IMR-90 (cell line): Measurements from ENCODE around the gene LPGAT1. TPM values are rescaled to one million over a fixed set of nuclear protein-coding genes. Genes with fewer than 3 reads are reported as not detected.

ENCODE experiments used
- ATAC-seq: fragments of 200-7000 bp; cut with Tn5 transposase; 2 replicates; pipeline ENCODE4 v1.9.1; 2020; ENCODE audit warnings: low read depth, mild to moderate bottlenecking, moderate library complexity
- BruUV-seq: library from RNA; stranded (reverse); fragments of 400-500 nt; replicated peaks from 2 replicates; lab custom pipeline; 2021; lab: Mats Ljungman, UMichigan
- CTCF ChIA-PET: fragments of 300-600 bp; formaldehyde crosslinking; extraction: SDS; loops from one replicate; lab custom pipeline; 2021; ENCODE audit warnings: antibody characterized with exemption; lab: Yijun Ruan, JAX
- POLR2A ChIA-PET: fragments of 300-600 bp; sonication (Branson Sonifier 250); formaldehyde crosslinking; loops from one replicate; lab custom pipeline; 2022; ENCODE audit warnings: antibody characterized with exemption; ENCODE audit not compliant: unreplicated experiment; lab: Charles Lee
- DNase-seq: peaks from one replicate; pipeline ENCODE4 v3.0.0; 2013
- H2AFZ ChIP-seq: replicated peaks from 2 replicates; pipeline ENCODE3; 2013; ENCODE audit warnings: low read length, mild to moderate bottlenecking; ENCODE audit not compliant: poor library complexity
- H2AK5ac ChIP-seq: 2 replicates; pipeline ENCODE4 v1.6.1; 2013; ENCODE audit warnings: low read depth, low read length, inconsistent platforms
- H2AK9ac ChIP-seq: replicated peaks from 2 replicates; pipeline ENCODE3; 2013; ENCODE audit warnings: mild to moderate bottlenecking, low read depth, low read length, moderate library complexity; ENCODE audit not compliant: poor library complexity
- H2BK120ac ChIP-seq: 2 replicates; pipeline ENCODE4 v1.6.1; 2013; ENCODE audit warnings: low read depth, low read length, inconsistent platforms
- H2BK15ac ChIP-seq: 3 replicates; pipeline ENCODE4 v1.6.1; 2013; ENCODE audit warnings: low read depth, low read length, inconsistent platforms
- H2BK20ac ChIP-seq: 2 replicates; pipeline ENCODE4 v1.6.1; 2013; ENCODE audit warnings: low read depth, mild to moderate bottlenecking, inconsistent platforms, low read length, moderate library complexity
- H2BK5ac ChIP-seq: 2 replicates; pipeline ENCODE4 v1.6.1; 2013; ENCODE audit warnings: mild to moderate bottlenecking, low read depth, low read length, inconsistent platforms; ENCODE audit not compliant: poor library complexity, severe bottlenecking
- H3K14ac ChIP-seq: replicated peaks from 2 replicates; pipeline ENCODE4 v1.6.1; 2013; ENCODE audit warnings: low read depth, low read length, inconsistent platforms
- H3K18ac ChIP-seq: 2 replicates; pipeline ENCODE4 v1.6.1; 2013; ENCODE audit warnings: low read depth, low read length, control low read depth
- H3K23ac ChIP-seq: 2 replicates; pipeline ENCODE4 v1.6.1; 2013; ENCODE audit warnings: low read depth, low read length, inconsistent platforms
- H3K27ac ChIP-seq: 2 replicates; pipeline ENCODE4 v1.5.1; 2013; ENCODE audit warnings: mild to moderate bottlenecking, control low read depth, low read length; ENCODE audit not compliant: insufficient read depth
- H3K27me3 ChIP-seq: 2 replicates; pipeline ENCODE4 v1.6.1; 2013; ENCODE audit warnings: low read length; ENCODE audit not compliant: control insufficient read depth, insufficient read depth
- H3K36me3 ChIP-seq: 2 replicates; pipeline ENCODE4 v1.6.1; 2013; ENCODE audit warnings: low read length, mixed read lengths; ENCODE audit not compliant: control insufficient read depth, insufficient read depth
- H3K4ac ChIP-seq: 2 replicates; pipeline ENCODE4 v1.6.1; 2013; ENCODE audit warnings: low read depth, low read length, inconsistent platforms
- H3K4me1 ChIP-seq: 2 replicates; pipeline ENCODE4 v1.6.1; 2013; ENCODE audit warnings: low read length, mixed read lengths; ENCODE audit not compliant: control insufficient read depth, insufficient read depth
- H3K4me2 ChIP-seq: 2 replicates; pipeline ENCODE4 v1.6.1; 2013; ENCODE audit warnings: low read depth, mild to moderate bottlenecking, control low read depth, low read length, moderate library complexity
- H3K4me3 ChIP-seq: 2 replicates; pipeline ENCODE4 v1.5.1; 2013; ENCODE audit warnings: low read depth, mild to moderate bottlenecking, control low read depth, low read length, moderate library complexity; ENCODE audit not compliant: insufficient read depth
- H3K56ac ChIP-seq: 2 replicates; pipeline ENCODE4 v1.6.1; 2013; ENCODE audit warnings: low read length, inconsistent platforms; ENCODE audit not compliant: insufficient read depth; ENCODE audit errors: extremely low read depth
- H3K79me1 ChIP-seq, 2 experiments: 2 replicates each; pipeline ENCODE4 v1.6.1; 2013; ENCODE audit warnings: low read length in 2 of 2, inconsistent platforms in 1 of 2, low read depth in 1 of 2
- H3K9ac ChIP-seq: 2 replicates; pipeline ENCODE4 v1.6.1; 2013; ENCODE audit warnings: low read depth, low read length, control low read depth
- H3K9me1 ChIP-seq: 2 replicates; pipeline ENCODE4 v1.6.1; 2013; ENCODE audit warnings: low read length, inconsistent platforms; ENCODE audit not compliant: insufficient read depth
- H3K9me3 ChIP-seq: 2 replicates; pipeline ENCODE4 v1.6.1; 2013; ENCODE audit warnings: low read length; ENCODE audit not compliant: control insufficient read depth, insufficient read depth
- H4K20me1 ChIP-seq: 2 replicates; pipeline ENCODE4 v1.6.1; 2013; ENCODE audit warnings: low read length, inconsistent platforms; ENCODE audit not compliant: insufficient read depth
- H4K5ac ChIP-seq: 2 replicates; pipeline ENCODE4 v1.6.1; 2013; ENCODE audit warnings: mild to moderate bottlenecking, low read depth, low read length, control low read depth
- H4K8ac ChIP-seq, 2 experiments: 2 replicates each; pipeline ENCODE4 v1.6.1; 2013; ENCODE audit warnings: low read depth in 2 of 2, low read length in 2 of 2, control low read depth in 1 of 2, inconsistent platforms in 1 of 2
- H4K91ac ChIP-seq: 2 replicates; pipeline ENCODE4 v1.6.1; 2013; ENCODE audit warnings: low read depth, low read length, inconsistent platforms; ENCODE audit not compliant: insufficient read depth
- CHD1 ChIP-seq: IDR thresholded peaks from 2 replicates; pipeline ENCODE4 v1.6.1; 2012; ENCODE audit warnings: low read depth, low read length, improper control_type of control experiment
- CTCF ChIP-seq: conservative IDR thresholded peaks from 2 replicates; pipeline ENCODE4 v1.5.1; 2012; ENCODE audit warnings: mild to moderate bottlenecking, low read depth, low read length, improper control_type of control experiment
- ELK1 ChIP-seq: fragments of 150-350 bp; IDR thresholded peaks from 2 replicates; pipeline ENCODE4 v1.6.1; 2016; ENCODE audit warnings: low read depth, mild to moderate bottlenecking, low read length, moderate library complexity, borderline replicate concordance
- MAFK ChIP-seq: IDR thresholded peaks from 2 replicates; pipeline ENCODE4 v1.6.1; 2012; ENCODE audit warnings: low read depth, low read length, improper control_type of control experiment
- NFE2L2 ChIP-seq: fragments of 150-350 bp; IDR thresholded peaks from 2 replicates; pipeline ENCODE4 v1.6.1; 2016; ENCODE audit warnings: low read depth, mild to moderate bottlenecking, low read length
- POLR2A ChIP-seq: IDR thresholded peaks from 2 replicates; pipeline ENCODE4 v1.6.1; 2012; ENCODE audit warnings: mild to moderate bottlenecking, low read depth, low read length
- RAD21 ChIP-seq: IDR thresholded peaks from 2 replicates; pipeline ENCODE4 v1.6.1; 2012; ENCODE audit warnings: low read length, improper control_type of control experiment
- WGBS, 2 experiments: methylation state at CpG; one replicate each; pipeline versions ENCODE4 v1.1.5 to v1.1.7; 2013; ENCODE audit warnings: missing lambda C conversion rate in 2 of 2; ENCODE audit not compliant: insufficient read length in 1 of 2; ENCODE audit errors: extremely low coverage in 2 of 2; 5-methylcytosine and 5-hydroxymethylcytosine counted together
- dilution Hi-C: fragments of 300-500 bp; cut with HindIII; formaldehyde crosslinking; loops from one replicate; pipeline ENCODE4 v1.14.3; 2018; ENCODE audit warnings: low sequenced_read_pairs; ENCODE audit not compliant: unreplicated experiment
- in situ Hi-C: fragments of 300-500 bp; cut with MboI; formaldehyde crosslinking; loops from 3 replicates; pipeline ENCODE4 v1.14.3; 2019; ENCODE audit warnings: low sequenced_read_pairs, inconsistent platforms, mixed read lengths
- intact Hi-C: fragments of 100-400 bp; cut with micrococcal nuclease; formaldehyde crosslinking; loops from 2 replicates; pipeline ENCODE4 v1.10.0; 2022
- polyA plus RNA-seq, 3 experiments: library from polyadenylated mRNA; depleted of rRNA; stranded (reverse); fragments of >200 nt; gene quantifications; 2 replicates each; pipeline ENCODE4 v1.2.3, GENCODE V29; 2012; ENCODE audit warnings: low replicate concordance in 1 of 3
- total RNA-seq: library from RNA; depleted of rRNA; stranded (reverse); fragments of >200 nt; gene quantifications from 2 replicates; pipeline ENCODE4 v1.2.3, GENCODE V29; 2012

LPGAT1 gene
- total and polyA plus RNA-seq, 2 of the 4 experiments (the other 2 are of a cell fraction), result 6.7 to 13.6 TPM

GRCh38 chr1:211804915-211805314 is 25.6 kb downstream of the LPGAT1 start:
- Histone ChIP-seq H3K14ac (no peak overlapping the region), H2AK5ac (no peak overlapping the region), H3K36me3 (peaks cover 4% of the 10 kb centered on the region; the same call in 1 of the 2 replicates), H4K5ac (no peak overlapping the region), H4K8ac (no peak overlapping the region), H2BK120ac (no peak overlapping the region), H3K9me3 (no peaks in the 10 kb centered on the region), H3K56ac (no peak overlapping the region), H3K4me2 (no peak overlapping the region), H3K23ac (no peak overlapping the region), H3K9me1 (no peaks in the 10 kb centered on the region), H2AFZ (no peak overlapping the region), H4K20me1 (no peaks in the 10 kb centered on the region), H2AK9ac (no peak overlapping the region), H3K27ac (no peak overlapping the region), H3K4me3 (no peak overlapping the region), H4K91ac (no peak overlapping the region), H3K4ac (no peak overlapping the region), H2BK5ac (no peak overlapping the region), H3K27me3 (no peaks in the 10 kb centered on the region), H3K18ac (no peak overlapping the region), H2BK15ac (no peak overlapping the region), H3K79me1 (peaks cover 3 to 8% of the 10 kb centered on the region in 2 experiments; a peak in 1 of 4 replicates), H3K9ac (no peak overlapping the region), H3K4me1 (no peaks in the 10 kb centered on the region), H2BK20ac (no peak overlapping the region)
- no peak for TF ChIP-seq ELK1
- no peak for TF ChIP-seq RAD21
- TF ChIP-seq NFE2L2, result no peak
- no peak for TF ChIP-seq CTCF
- no peak for TF ChIP-seq CHD1
- TF ChIP-seq MAFK, result no peak
- TF ChIP-seq POLR2A, result no peak
- POLR2A ChIA-PET, result no interaction called here
- no CpG with 5 or more reads among the region's 2 CpGs for WGBS, 2 experiments
- in situ Hi-C loops, result no loop called here
- BruUV-seq, result no TSS peak
- ATAC-seq, result no peak
- intact Hi-C loops, result no loop called here
- CTCF ChIA-PET, result no interaction called here
- no peak for DNase-seq
- dilution Hi-C loops, result no loop called here
